Measurements from ENCODE around the gene LARP1. TPM values are rescaled to one million over a fixed set of nuclear protein-coding genes. Genes with fewer than 3 reads are reported as not detected.
"Not testable (repeated sequence)": the region's sequence is repeated elsewhere in the genome, so short reads cannot be mapped to it uniquely, and the experiment has no call there.

LARP1 gene
- total RNA-seq, 1 donor from 2014 or later = 155 TPM

DNA sequence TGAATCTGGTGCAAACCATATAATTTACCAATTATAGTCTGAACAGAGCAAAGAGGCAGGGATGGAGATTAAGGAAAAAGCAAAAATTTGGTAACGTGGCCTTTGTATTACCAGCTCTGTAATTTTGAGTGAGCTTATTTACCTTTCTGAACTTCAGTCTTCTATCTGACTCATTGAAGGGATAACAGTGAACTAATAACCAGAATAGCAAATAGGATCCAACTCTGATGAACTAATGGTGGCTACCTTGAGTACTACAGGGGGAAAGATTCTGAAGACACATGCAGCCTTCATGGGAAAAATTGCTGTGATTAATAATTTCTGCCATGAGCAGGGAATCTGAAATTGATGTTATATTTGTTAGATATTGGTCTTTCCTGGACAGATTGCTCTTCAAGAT is 23.0 kb upstream of the LARP1 start:
- no peak for ATAC-seq
- DNase-seq = no peak
- intact Hi-C loops (cut with micrococcal nuclease) = no loop called here

- no peak for DNase-seq
- ATAC-seq = no peak
- intact Hi-C loops (cut with micrococcal nuclease) = no loop called here
Measured at GRCh38 chr5:154734370-154735248, 20.6 kb upstream of the LARP1 start.

- ATAC-seq; DNase-seq; intact Hi-C loops (cut with micrococcal nuclease): not testable (repeated sequence)
Measured at GRCh38 chr5:154735362-154735761, 19.8 kb upstream of the LARP1 start.

- intact Hi-C loops (cut with micrococcal nuclease); ATAC-seq; DNase-seq: not testable (repeated sequence)
Measured at GRCh38 chr5:154736372-154736771, 18.8 kb upstream of the LARP1 start.

GRCh38 chr5:154737667-154738320 is 17.4 kb upstream of the LARP1 start:
- DNase-seq (no peak), ATAC-seq (no peak)
- intact Hi-C loops (cut with micrococcal nuclease) = no loop called here

- peak; percentile 93 for ATAC-seq
- DNase-seq = peak; percentile 85
- intact Hi-C loops (cut with micrococcal nuclease) = no loop called here
Measured at GRCh38 chr5:154740483-154740882, 14.7 kb upstream of the LARP1 start.

DNA sequence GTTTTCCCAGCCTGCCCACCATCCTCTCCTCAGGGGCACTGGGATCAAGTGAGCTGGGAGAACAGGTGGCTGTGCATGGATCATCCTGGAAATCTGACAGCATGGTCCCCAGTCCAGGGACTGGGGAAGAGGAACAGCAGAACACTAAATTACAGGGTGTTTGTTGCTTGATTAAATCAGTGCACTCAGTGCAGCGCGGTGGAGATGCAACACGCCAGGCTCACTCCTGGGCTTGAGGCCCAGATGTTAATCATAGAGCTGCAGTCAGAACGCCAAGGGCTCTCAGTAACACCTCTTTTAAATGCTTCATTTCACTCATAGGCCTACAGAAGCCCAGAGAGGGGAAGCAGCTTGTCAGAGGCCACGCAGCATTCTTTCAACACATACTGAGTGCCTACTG is 14.2 kb upstream of the LARP1 start:
- ATAC-seq (peak; percentile 64), DNase-seq (peak; percentile 35)
- intact Hi-C loops (cut with micrococcal nuclease) = no loop called here

- intact Hi-C loops (cut with micrococcal nuclease) = no loop called here
- DNase-seq = no peak
Measured at GRCh38 chr5:154741415-154741814, 13.8 kb upstream of the LARP1 start.

GRCh38 chr5:154743812-154744211 is 11.4 kb upstream of the LARP1 start:
- intact Hi-C loops (cut with micrococcal nuclease) = no loop called here
- ATAC-seq (no peak), DNase-seq (no peak)

More at GRCh38 chr5:154741415-154741814, 13.8 kb upstream of the LARP1 start:
- ATAC-seq = no peak

DNA sequence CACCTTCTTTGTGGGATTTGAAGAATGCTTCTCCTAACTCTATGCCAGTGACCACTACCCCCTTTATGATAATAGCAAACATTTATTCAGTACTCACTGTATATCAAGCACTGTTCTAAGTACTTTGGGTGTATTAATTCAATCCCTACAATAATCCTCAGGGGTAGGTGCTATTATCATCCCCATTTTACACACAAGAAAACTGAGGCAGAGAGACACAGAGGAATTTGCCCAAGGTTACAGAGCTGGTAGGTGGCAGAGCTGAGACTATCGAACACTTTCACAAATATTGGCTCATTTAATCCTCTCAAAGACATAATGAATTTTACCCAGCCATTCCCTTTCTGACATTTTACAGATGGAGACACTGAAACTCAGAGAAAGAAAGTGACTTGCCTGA is 9.8 kb upstream of the LARP1 start:
- DNase-seq = no peak
- ATAC-seq = no peak
- intact Hi-C loops (cut with micrococcal nuclease) = no loop called here

DNA sequence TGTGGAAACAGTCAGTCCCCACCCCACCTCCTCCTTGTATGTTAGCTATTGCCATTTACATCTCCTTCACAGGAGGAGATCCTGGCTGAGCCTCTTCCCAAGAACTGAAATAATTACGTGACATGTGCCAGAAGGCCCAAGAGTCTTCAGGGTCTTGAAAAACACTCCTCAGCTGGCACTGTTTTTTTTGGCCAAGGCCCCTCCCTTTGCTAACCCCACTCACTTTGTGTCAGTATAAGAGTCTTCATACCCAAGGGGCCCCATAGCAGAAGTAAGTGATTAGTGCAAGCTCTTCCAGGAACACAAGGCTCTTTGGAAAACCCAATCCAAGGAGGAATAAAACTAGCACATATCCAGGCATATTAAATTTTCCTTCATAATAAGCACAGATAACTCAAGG is 5.7 kb upstream of the LARP1 start:
- ATAC-seq = no peak
- no peak for DNase-seq
- intact Hi-C loops (cut with micrococcal nuclease) = no loop called here

DNA sequence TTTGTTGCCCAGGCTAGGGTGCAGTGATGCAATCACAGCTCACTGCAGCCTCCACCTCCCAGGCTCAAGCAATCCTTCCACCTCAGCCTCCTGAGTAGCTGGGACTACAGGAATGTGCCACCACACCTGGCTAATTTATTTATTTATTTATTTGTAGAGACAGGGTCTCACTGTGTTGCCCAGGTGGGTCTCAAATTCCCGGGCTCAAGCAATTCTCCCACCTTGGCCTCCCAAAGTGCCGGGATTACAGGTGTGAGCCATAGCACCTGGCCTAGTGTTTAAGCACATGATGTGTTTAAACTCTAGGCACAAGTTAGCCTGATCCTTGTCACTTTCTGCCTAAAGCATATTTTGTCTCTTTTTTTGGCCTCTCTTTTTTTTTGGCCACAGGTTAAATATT is 4.5 kb upstream of the LARP1 start:
- DNase-seq; ATAC-seq; intact Hi-C loops (cut with micrococcal nuclease): not testable (repeated sequence)

- intact Hi-C loops (cut with micrococcal nuclease) = no loop called here
- DNase-seq = no peak
- ATAC-seq = no peak
Measured at GRCh38 chr5:154751854-154752253, 3.3 kb upstream of the LARP1 start.

GRCh38 chr5:154753792-154754191 is 1.4 kb upstream of the LARP1 start:
- DNase-seq = peak; percentile 70
- intact Hi-C loops (cut with micrococcal nuclease) = no loop called here
- ATAC-seq = peak; percentile 60

DNA sequence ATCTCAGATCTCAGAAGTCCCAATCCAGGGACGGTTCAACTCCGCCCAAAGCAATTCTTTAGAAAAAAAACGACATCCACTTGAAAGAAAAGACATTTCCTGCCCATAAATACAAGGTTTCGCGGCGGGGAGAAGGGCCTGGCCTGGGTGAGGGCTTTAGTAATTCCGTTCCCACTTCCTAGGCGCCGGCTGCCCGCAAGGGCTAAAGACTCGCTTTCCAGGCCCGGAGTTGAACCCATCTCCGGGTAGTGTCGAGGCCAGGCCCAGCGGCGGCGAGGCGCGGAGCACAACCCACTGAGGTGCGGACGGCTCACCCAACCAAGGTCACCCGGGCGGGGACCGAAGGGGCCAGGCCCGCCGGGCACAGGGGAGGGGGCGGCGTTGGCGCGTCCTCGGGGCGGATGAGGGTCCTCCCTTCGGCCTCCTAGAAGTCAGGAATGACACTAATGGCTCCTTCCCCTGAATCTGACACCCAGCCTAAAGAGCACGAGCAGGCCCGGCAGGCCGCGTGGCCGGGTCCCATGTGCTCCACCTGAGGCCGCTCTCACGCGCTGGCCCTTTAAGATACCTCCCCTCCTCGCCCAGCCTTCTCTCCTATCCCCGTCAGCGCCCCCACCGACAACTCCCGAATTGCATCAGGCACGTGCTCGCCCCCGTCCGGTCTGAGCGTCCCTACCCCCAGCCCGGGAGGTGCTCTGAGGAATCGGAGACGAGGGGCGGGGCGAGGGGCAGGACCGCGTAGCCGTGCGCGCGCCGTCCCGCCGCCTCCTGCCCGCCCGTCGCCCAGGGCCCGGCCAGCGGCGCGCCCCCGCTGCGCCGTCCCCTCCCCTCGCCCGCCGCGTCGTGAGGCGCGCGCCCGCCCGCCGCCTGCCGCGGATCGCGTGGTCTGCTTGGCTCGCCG is 467 bp upstream of the LARP1 start:
- peak; percentile 100 for DNase-seq
- intact Hi-C loops (cut with micrococcal nuclease) = no loop called here
- ATAC-seq = peak; percentile 91

DNA sequence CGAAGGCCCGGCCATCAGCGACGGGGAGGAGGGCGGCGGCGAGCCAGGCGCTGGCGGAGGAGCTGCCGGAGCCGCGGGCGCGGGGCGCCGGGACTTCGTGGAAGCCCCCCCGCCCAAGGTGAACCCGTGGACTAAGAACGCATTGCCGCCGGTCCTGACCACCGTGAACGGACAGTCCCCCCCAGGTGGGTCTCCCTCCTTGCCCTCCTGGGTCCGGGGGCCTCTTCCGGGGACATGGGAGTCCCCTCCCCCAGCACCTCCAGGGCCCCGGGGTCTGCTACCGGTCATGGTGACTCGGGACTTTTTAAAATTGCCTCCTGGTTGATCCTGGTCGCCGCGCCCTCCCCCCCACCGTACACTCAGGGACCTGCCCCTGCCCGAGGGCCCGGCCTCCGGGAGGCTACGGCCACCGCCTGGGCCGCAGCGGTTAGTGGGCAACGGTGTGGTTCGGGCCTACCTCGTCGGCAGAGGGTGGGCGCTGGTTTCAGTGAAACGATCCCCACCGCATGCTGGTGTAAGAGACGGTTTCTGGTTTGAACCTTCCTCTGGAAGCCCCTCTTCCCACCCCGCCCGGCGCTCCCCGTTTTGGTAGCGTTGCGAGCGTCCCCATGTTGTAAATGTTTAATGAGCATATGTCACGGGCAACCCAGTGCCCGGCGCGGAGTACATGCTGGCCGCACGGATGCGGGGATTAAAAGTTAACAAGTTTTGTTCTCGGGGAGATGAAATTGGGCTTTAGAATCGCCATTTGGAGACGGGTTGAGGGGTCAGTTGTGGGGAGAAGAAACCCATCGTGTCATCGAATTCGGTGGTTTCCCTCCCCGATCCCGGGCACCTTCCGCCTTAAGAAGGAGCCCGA is 1.1 kb downstream of the LARP1 start:
- DNase-seq = peak; percentile 66
- intact Hi-C loops (cut with micrococcal nuclease) = no loop called here
- ATAC-seq = peak; percentile 9

DNA sequence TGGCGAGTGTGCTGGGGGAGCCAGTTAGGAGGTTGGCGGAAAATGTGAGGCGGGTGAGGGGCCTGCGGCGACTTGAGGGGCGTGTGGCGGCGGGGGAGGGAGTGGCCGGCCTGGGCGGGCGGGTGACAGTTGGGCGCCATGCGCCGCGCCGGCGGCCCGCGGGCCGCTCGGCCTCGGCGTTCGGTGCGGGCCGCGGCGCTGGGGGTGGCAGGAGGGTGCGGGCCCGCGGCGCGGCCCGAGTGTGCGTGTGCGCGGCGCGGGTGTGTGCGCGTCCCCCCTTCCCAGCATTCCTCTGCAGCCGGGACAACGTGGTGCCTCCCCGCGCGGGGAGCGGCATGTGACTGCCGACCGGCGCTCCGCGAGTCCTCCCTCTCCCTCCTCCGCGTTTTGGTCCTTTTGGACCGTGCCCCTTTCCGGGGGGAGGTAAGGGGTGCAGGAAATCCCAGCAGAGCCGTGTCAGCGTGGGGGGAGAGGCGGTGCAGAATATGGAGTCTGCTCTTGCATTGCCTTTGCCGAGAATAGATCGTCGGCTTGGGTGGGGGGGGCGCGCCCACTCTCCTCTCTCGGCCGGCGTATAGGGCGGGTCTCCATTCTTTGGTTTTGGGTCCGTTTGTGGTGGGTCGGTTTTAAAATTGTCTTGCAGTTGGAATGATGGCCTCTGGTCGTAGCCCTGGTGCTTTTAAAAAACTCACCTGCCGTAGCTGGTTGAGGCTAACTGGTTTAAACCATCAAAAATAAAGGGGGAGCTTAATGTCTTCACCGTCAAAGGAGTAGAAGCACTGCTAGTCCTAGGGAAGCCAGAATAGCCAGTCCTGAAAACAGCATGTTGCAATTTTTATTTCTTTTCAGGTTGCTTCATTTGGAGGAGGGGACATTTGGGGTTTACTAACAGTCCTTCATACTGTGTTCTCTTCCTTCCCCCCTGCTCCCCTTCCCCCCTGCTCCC is 2.0 kb downstream of the LARP1 start:
- DNase-seq (peak; percentile 76), ATAC-seq (peak; percentile 4)
- intact Hi-C loops (cut with micrococcal nuclease) = no loop called here
